Heart right ventricle (tissue), 16 donors: ENCODE measurements around the gene CSTF1. TPM values are rescaled to one million over a fixed set of nuclear protein-coding genes. Genes with fewer than 3 reads are reported as not detected.

Experiments
- ATAC-seq, 8 donors: fragments of 200-7000 bp; cut with Tn5 transposase; one replicate each; pipeline ENCODE4 v1.9.1; 2020; ENCODE audit warnings: mild to moderate bottlenecking in 8 of 8, moderate library complexity in 8 of 8, moderate number of reproducible peaks in 1 of 8
- DNase-seq, 2 donors: peaks; one replicate each; pipeline ENCODE4 v3.0.0-alpha.2; 2020
- H3K27ac ChIP-seq, 10 donors: fragments of 200-600 bp; sonication (generic) in 2 of 10; one replicate each; pipeline versions ENCODE4 v1.5.0 to v1.8.0; 2020 to 2022; ENCODE audit warnings: mild to moderate bottlenecking in 3 of 10
- H3K27me3 ChIP-seq, 7 donors: fragments of 200-600 bp; one replicate each; pipeline ENCODE4 v1.8.0; 2021 to 2022; ENCODE audit warnings: mild to moderate bottlenecking in 2 of 7
- H3K36me3 ChIP-seq, 9 donors: fragments of 200-600 bp; sonication (generic) in 1 of 9; one replicate each; pipeline versions ENCODE4 v1.5.0 to v1.8.0; 2020 to 2022; ENCODE audit warnings: mild to moderate bottlenecking in 2 of 9
- H3K4me1 ChIP-seq, 9 donors: fragments of 200-600 bp; sonication (generic) in 1 of 9; one replicate each; pipeline versions ENCODE4 v1.5.0 to v1.8.0; 2020 to 2022; ENCODE audit warnings: mild to moderate bottlenecking in 4 of 9
- H3K4me3 ChIP-seq, 10 donors: fragments of 200-600 bp; sonication (generic) in 2 of 10; one replicate each; pipeline versions ENCODE4 v1.5.0 to v1.8.0; 2020 to 2022; ENCODE audit warnings: mild to moderate bottlenecking in 7 of 10, moderate library complexity in 2 of 10
- H3K9me3 ChIP-seq, 11 donors: fragments of 200-600 bp in 10 of 11; sonication (generic) in 2 of 11; one replicate each; pipeline versions ENCODE4 v1.5.0 to v1.8.0; 2013 to 2022; ENCODE audit warnings: mild to moderate bottlenecking in 2 of 11, control low read depth in 1 of 11, moderate library complexity in 1 of 11
- WGBS, 2 donors: extraction: QIAGEN DNeasy Blood & Tissue Kit; methylation state at CpG; one replicate each; pipeline ENCODE4 v1.1.7; 2013; ENCODE audit warnings: inconsistent platforms in 1 of 2; 5-methylcytosine and 5-hydroxymethylcytosine counted together
- intact Hi-C, 10 donors: fragments of 100-400 bp; cut with DNase I; formaldehyde crosslinking; loops; one replicate each; pipeline versions ENCODE4 v1.11.1 to v1.14.2; 2022
- polyA plus RNA-seq, 2 donors: library from polyadenylated mRNA; stranded (reverse); fragments of 200-250 nt; gene quantifications; one replicate each; pipeline ENCODE4 v1.2.3, GENCODE V29; 2013
- total RNA-seq, 10 donors: library from RNA; stranded (reverse); fragmentation: NEBNext Ultra II Directional in 3 of 10; extraction: Animal tissue kit (Norgen Biotek cat#: 25700) in 3 of 10; gene quantifications; one replicate each; pipeline versions ENCODE4 v1.2.1 to v1.2.4, GENCODE V29; 2021 to 2023
- TF ChIP-seq, protein P1 (sequence below), 9 donors: fragments of 200-600 bp; sonication (generic) in 2 of 9; IDR thresholded peaks; one replicate each; pipeline versions ENCODE4 v1.5.0 to v1.8.0; 2021 to 2022; ENCODE audit warnings: antibody characterized with exemption in 9 of 9, mild to moderate bottlenecking in 5 of 9, moderate library complexity in 1 of 9
- donor health status: Arrhythmogenic right ventricular cardiomyopathy.
- donor health status: ischemic (EF 13 %, LVEDD 7.1; RV severe dilation, severe dysfunction).
- donor health status: healthy with polysubstance abuse.
- donor health status: DM: no; HTN: yes; CAD: no.
- donor health status: DM: no; HTN: no; CAD: no.
- donor health status: ischemic (EF 25% LVEDD 6.9; RV normal size, moderate dysfunction).
- donor health status: ischemic (EF 25% LVEDD 5.7; RV mildly dilated, moderate dysfunction).
- donor health status: healthy.
- donor health status: DM: yes; HTN: yes; CAD: no.
- donor health status: Ischemic cardiomyopathy.
- donor health status: ischemic (EF 35%, LVEDD 5.7; RV mildly dilated, moderate dysfunction).
- donor health status: nonischemic (EF 11% LVEDD 7.7; RV severe dilation, severe dysfunction).
- donor health status: DM: yes; HTN: yes; CAD: no.
- donor health status: PGD.
- donor health status: ischemic (EF 29% LVEDD 5.4; RV normal size, mild dysfunction).
- donor health status: nonischemic (EF 23%, LVEDD 6.1; RV moderate dilation, normal function).

CSTF1 gene
- total and polyA plus RNA-seq, 12 donors: 3.7 to 23.7 (median 20.7) TPM

- 42 to 47% methylated on average over 6 of the region's 6 CpGs for WGBS, 2 donors
- no peak for DNase-seq
- Histone ChIP-seq H3K36me3 (peaks cover 0 to 13% (median 0%) of the 10 kb centered on the region in 9 donors), H3K9me3 (no peaks in the 10 kb centered on the region), H3K4me1 (peaks cover 0 to 29% (median 7%) of the 10 kb centered on the region in 9 donors), H3K4me3 (no peak overlapping the region), H3K27me3 (peaks cover 0 to 11% (median 3%) of the 10 kb centered on the region in 7 donors), H3K27ac (peak overlapping the region in 1 of 10 donors; percentile 9)
- intact Hi-C loops: no loop called here
- TF ChIP-seq, protein P1, sequence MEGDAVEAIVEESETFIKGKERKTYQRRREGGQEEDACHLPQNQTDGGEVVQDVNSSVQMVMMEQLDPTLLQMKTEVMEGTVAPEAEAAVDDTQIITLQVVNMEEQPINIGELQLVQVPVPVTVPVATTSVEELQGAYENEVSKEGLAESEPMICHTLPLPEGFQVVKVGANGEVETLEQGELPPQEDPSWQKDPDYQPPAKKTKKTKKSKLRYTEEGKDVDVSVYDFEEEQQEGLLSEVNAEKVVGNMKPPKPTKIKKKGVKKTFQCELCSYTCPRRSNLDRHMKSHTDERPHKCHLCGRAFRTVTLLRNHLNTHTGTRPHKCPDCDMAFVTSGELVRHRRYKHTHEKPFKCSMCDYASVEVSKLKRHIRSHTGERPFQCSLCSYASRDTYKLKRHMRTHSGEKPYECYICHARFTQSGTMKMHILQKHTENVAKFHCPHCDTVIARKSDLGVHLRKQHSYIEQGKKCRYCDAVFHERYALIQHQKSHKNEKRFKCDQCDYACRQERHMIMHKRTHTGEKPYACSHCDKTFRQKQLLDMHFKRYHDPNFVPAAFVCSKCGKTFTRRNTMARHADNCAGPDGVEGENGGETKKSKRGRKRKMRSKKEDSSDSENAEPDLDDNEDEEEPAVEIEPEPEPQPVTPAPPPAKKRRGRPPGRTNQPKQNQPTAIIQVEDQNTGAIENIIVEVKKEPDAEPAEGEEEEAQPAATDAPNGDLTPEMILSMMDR (IDR thresholded peaks at IDR 0.05): no peak
- ATAC-seq: peak in 6 of 8 donors; percentile 39 to 81 (median 65)
Measured at GRCh38 chr20:56433880-56434255, 41.4 kb downstream of the CSTF1 start.

DNA sequence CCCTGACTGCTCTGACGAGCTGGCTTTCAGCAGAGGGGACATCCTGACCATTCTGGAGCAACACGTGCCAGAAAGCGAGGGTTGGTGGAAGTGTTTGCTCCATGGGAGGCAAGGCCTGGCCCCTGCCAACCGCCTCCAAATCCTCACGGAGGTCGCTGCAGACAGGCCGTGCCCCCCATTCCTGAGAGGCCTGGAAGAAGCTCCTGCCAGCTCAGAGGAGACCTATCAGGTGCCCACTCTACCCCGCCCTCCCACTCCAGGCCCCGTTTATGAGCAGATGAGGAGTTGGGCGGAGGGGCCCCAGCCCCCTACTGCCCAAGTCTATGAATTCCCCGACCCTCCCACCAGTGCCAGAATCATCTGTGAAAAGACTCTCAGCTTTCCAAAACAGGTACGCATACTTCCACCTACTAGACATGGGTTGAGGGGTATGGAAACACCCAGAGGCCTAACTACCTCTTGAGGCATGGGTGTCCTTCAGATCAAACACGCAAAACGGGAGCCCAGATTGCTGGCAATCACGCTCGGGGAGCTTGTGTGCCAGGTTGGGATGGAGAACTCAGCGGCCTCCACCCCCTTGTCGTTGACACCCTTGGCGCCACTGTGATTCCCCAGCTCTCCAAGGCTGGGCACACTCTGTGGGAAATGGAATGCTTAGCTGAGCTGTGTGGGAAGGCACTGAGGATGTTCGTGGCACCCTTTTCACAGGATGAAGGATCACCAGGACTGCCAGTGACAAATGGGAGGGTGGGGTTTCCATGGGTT, 44.9 kb downstream of the CSTF1 start:
- Histone ChIP-seq H3K4me1 (peaks cover 0 to 44% (median 9%) of the 10 kb centered on the region in 9 donors), H3K36me3 (peaks cover 0 to 13% (median 0%) of the 10 kb centered on the region in 9 donors), H3K4me3 (no peak overlapping the region), H3K9me3 (no peaks in the 10 kb centered on the region), H3K27me3 (peaks cover 0 to 5% (median 0%) of the 10 kb centered on the region in 7 donors), H3K27ac (no peak overlapping the region)
- 91 to 96% methylated on average over 20 of the region's 20 CpGs for WGBS, 2 donors
- ATAC-seq (no peak), DNase-seq (no peak)
- TF ChIP-seq, protein P1 (IDR thresholded peaks at IDR 0.05): no peak
- intact Hi-C loops: no loop called here

GRCh38 chr20:56438284-56438683, 45.8 kb downstream of the CSTF1 start:
- WGBS, 2 donors: 97 to 99% methylated on average over 4 of the region's 4 CpGs
- Histone ChIP-seq H3K27me3 (peaks cover 0 to under 1% (median 0%) of the 10 kb centered on the region in 7 donors), H3K9me3 (no peaks in the 10 kb centered on the region), H3K4me3 (no peak overlapping the region), H3K27ac (no peak overlapping the region), H3K36me3 (peaks cover 0 to 13% (median 0%) of the 10 kb centered on the region in 9 donors), H3K4me1 (peaks cover 0 to 52% (median 9%) of the 10 kb centered on the region in 9 donors)
- TF ChIP-seq, protein P1 (IDR thresholded peaks at IDR 0.05): no peak
- no peak for DNase-seq
- intact Hi-C loops: no loop called here
- no peak for ATAC-seq

DNA sequence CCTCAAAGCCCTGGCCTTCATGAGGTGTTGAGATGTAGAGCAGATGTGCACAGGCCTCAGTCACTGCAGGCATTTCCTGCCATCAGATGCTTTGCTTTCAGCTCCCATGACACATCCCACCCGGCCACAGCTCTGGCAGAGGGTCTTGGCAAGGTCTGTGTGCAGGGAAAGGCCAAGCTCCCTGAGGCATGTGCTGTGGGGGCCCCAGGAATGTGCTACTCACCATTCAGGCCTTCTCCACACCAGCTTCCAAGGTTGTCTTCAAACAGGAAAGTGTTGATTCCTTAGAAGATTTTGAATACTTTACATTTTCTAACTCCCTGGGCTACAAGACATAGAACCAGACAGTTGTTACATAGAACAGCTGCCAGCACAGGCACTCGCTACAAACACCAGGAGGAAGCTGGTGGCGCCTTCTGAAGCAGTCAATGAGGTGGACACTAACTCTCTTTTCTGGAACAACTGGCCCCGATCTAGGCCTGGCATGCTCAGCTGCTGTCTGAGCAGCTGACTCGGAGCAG, 47.4 kb downstream of the CSTF1 start:
- intact Hi-C loops: no loop called here
- Histone ChIP-seq H3K27ac (peak overlapping the region in 5 of 10 donors; percentile 1 to 56 (median 19)), H3K36me3 (peaks cover 0 to 13% (median 0%) of the 10 kb centered on the region in 9 donors), H3K4me1 (peaks cover 0 to 55% (median 4%) of the 10 kb centered on the region in 9 donors), H3K4me3 (no peak overlapping the region), H3K9me3 (no peaks in the 10 kb centered on the region), H3K27me3 (no peaks in the 10 kb centered on the region)
- peak; percentile 57 to 63 for DNase-seq
- 41 to 43% methylated on average over 5 of the region's 5 CpGs for WGBS, 2 donors
- TF ChIP-seq, protein P1 (IDR thresholded peaks at IDR 0.05): no peak
- peak; percentile 77 to 95 (median 88) for ATAC-seq
